Skin epidermis (tissue), 12 donors: ENCODE measurements around the gene MCTP1.
A peak's percentile ranks its signal among the peaks of the same experiment; 100 is the strongest.

Source experiments
- H3K27ac ChIP-seq, 21 experiments: fragments of 200-600 bp; sonication (generic) in 11 of 21; one replicate each; pipeline ENCODE4 v1.5.0; 2020; ENCODE audit warnings: mild to moderate bottlenecking in 3 of 21, inconsistent platforms in 2 of 21, moderate library complexity in 2 of 21
- H3K4me3 ChIP-seq, 7 experiments: fragments of 200-600 bp; sonication (generic) in 2 of 7; one replicate each; pipeline ENCODE4 v1.5.0; 2020; ENCODE audit warnings: inconsistent platforms in 2 of 7, mild to moderate bottlenecking in 2 of 7, moderate library complexity in 1 of 7

Gene MCTP1

GRCh38 chr5:95284572-95285408, at the start of gene MCTP1:
TSS of gene MCTP1 (minus strand) at chr5:95285094.
- Histone ChIP-seq H3K4me3 (peak within 1 kb of the TSS; percentile 29 to 52 (median 43)), H3K27ac (no peak within 1 kb of the TSS)

- H3K4me3 ChIP-seq = no peak overlapping the region
- no peak overlapping the region for H3K27ac ChIP-seq
These were observed 47.3 kb upstream of the MCTP1 start for GRCh38 chr5:95332158-95332557.

GRCh38 chr5:95331358-95331757, 46.5 kb upstream of the MCTP1 start:
- H3K27ac ChIP-seq = no peak overlapping the region
- H3K4me3 ChIP-seq = no peak overlapping the region

- Histone ChIP-seq H3K27ac (no peak overlapping the region), H3K4me3 (no peak overlapping the region)
These were observed 42.3 kb upstream of the MCTP1 start for GRCh38 chr5:95327211-95327610.

- no peak overlapping the region for H3K27ac ChIP-seq
- no peak overlapping the region for H3K4me3 ChIP-seq
These were observed 32.8 kb upstream of the MCTP1 start for GRCh38 chr5:95317687-95318086.

- H3K27ac ChIP-seq = no peak overlapping the region
- H3K4me3 ChIP-seq = no peak overlapping the region
These were observed 32.2 kb upstream of the MCTP1 start for GRCh38 chr5:95317085-95317484.

- Histone ChIP-seq H3K4me3 (no peak overlapping the region), H3K27ac (no peak overlapping the region)
These were observed 19.8 kb upstream of the MCTP1 start for GRCh38 chr5:95304711-95305110.

- no peak overlapping the region for H3K4me3 ChIP-seq
- no peak overlapping the region for H3K27ac ChIP-seq
These were observed 13.8 kb upstream of the MCTP1 start for GRCh38 chr5:95298651-95299050.

GRCh38 chr5:95296291-95296690, 11.4 kb upstream of the MCTP1 start:
- no peak overlapping the region for H3K27ac ChIP-seq
- H3K4me3 ChIP-seq = no peak overlapping the region

- H3K27ac ChIP-seq = no peak overlapping the region
- H3K4me3 ChIP-seq = peak overlapping the region in 1 of 7 experiments; percentile 43
These were observed 488 bp upstream of the MCTP1 start for GRCh38 chr5:95285409-95285755.

- Histone ChIP-seq H3K27ac (no peak overlapping the region), H3K4me3 (peak overlapping the region; percentile 29 to 52 (median 43))
These were observed 928 bp downstream of the MCTP1 start for GRCh38 chr5:95283761-95284571.

GRCh38 chr5:95283022-95283615, 1.8 kb downstream of the MCTP1 start:
- Histone ChIP-seq H3K4me3 (no peak overlapping the region), H3K27ac (no peak overlapping the region)

- Histone ChIP-seq H3K4me3 (no peak overlapping the region), H3K27ac (no peak overlapping the region)
These were observed 3.7 kb downstream of the MCTP1 start for GRCh38 chr5:95281226-95281625.

GRCh38 chr5:95280401-95281095, 4.3 kb downstream of the MCTP1 start:
- no peak overlapping the region for H3K27ac ChIP-seq
- no peak overlapping the region for H3K4me3 ChIP-seq

- H3K4me3 ChIP-seq = no peak overlapping the region
- no peak overlapping the region for H3K27ac ChIP-seq
These were observed 10.9 kb downstream of the MCTP1 start for GRCh38 chr5:95274011-95274410.

- H3K4me3 ChIP-seq = no peak overlapping the region
These were observed 12.5 kb downstream of the MCTP1 start for GRCh38 chr5:95272316-95272929.

GRCh38 chr5:95262933-95263660, 21.8 kb downstream of the MCTP1 start:
- no peak overlapping the region for H3K4me3 ChIP-seq
- H3K27ac ChIP-seq = no peak overlapping the region

More at GRCh38 chr5:95272316-95272929, 12.5 kb downstream of the MCTP1 start:
- H3K27ac ChIP-seq = no peak overlapping the region

GRCh38 chr5:95261437-95262175, 23.3 kb downstream of the MCTP1 start:
- H3K27ac ChIP-seq = peak overlapping the region in 1 of 21 experiments; percentile 34
- H3K4me3 ChIP-seq = no peak overlapping the region
